Fibroblast of lung (primary cell): Measurements from ENCODE around the gene RAET1G.
A peak's percentile ranks its signal among the peaks of the same experiment; 100 is the strongest.

Source experiments
- CTCF ChIP-seq, 2 donors: IDR thresholded peaks in 1 of 2; conservative IDR thresholded peaks in 1 of 2; 1 replicate in 1 of 2; 2 replicates in 1 of 2; pipeline ENCODE4 v1.5.1; 2011 to 2012; ENCODE audit warnings: low read length in 2 of 2, control low read depth in 1 of 2, inconsistent platforms in 1 of 2, low read depth in 1 of 2, mild to moderate bottlenecking in 1 of 2
- EZH2 ChIP-seq: IDR thresholded peaks from 2 replicates; pipeline ENCODE4 v1.5.1; 2012; ENCODE audit warnings: low read length, control low read depth, mild to moderate bottlenecking; ENCODE audit errors: missing control alignments

GRCh38 chr6:149965194-149966020, 42.5 kb upstream of the RAET1G start:
- TF ChIP-seq EZH2, result peak; percentile 81
- TF ChIP-seq CTCF (conservative IDR thresholded peaks at IDR 0.05 in 1 of 2, IDR thresholded peaks at IDR 0.05 in 1 of 2; ENCODE audit: low read depth in 1 of 2, low read length in 2 of 2), result no peak
